ENCODE results near the gene ITGB7. TPM values are rescaled to one million over a fixed set of nuclear protein-coding genes. Genes with fewer than 3 reads are reported as not detected.
A peak's percentile ranks its signal among the peaks of the same experiment; 100 is the strongest.

The ITGB7 gene
- total and polyA plus RNA-seq, 2 donors (not counting 3 experiments of a cell fraction or from before 2014, with no cell fraction given) = 0.17 TPM; not detected in 1

DNA sequence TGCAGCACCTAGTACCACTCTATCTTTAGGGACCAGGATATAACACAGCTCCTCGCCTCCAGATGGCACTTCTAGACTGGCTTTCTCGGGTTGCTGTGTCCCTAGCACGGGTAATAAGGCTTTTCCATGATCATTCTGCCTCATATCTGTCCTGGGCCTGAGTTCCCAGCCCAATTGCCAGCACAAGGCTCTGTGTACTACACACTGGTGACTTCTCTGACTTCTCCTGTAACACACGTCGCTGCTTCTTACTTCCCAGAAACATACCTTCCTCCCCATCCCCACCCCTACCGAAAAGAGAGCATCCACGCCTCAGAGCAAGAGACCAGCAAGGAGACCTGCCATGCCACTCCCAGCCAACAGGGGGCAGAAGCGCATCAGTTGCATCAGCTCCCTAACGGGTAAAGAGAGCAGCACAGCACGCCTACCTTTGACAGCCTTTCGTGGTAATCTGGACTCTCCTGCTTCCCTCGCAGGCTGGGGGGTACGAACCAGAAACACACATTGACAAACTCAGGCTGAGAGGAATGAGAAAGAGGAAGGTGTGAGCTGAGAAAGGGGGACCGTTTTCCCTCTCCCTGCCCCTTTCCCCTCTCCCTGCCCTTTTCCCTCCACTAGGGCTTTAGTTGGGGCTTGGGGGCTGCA lies 47.7 kb downstream of the ITGB7 start:
- DNase-seq (ENCODE audit: low read depth, low spot score) = peak; percentile 66
- POLR2A ChIA-PET = no interaction called here
- no peak overlapping the region for H3K4me3 ChIP-seq (replicated peaks in 1 of 3; ENCODE audit: insufficient read depth in 1 of 3, low read depth in 1 of 3, low read length in 3 of 3)

More for the DNA sequence above, 47.7 kb downstream of the ITGB7 start:
- CTCF ChIA-PET = interaction anchor here (0.6 to 7.5 kb wide), 33 partner anchors 9 to 262 kb away, joined by 3 to 249 read pairs (median 5); partner anchors contain the start of genes AAAS, CSAD, ESPL1 and PFDN5
- intact Hi-C loops (cut with micrococcal nuclease) (loop anchor here (1.0 to 2.0 kb wide), 4 partner anchors 21 to 93 kb away; partner anchors contain the start of genes CSAD and ZNF740), dilution Hi-C loops (cut with MboI; ENCODE audit: extremely low pct_ligation_motif_present, low sequenced_read_pairs) (no loop called here)
- H3K79me2 ChIP-seq (ENCODE audit: control insufficient read depth, insufficient read depth, low read length) = no peaks in the 10 kb centered on the region
- H2AFZ ChIP-seq (ENCODE audit: low read depth, low read length) = peak overlapping the region; percentile 42
- H3K4me1 ChIP-seq (ENCODE audit: control insufficient read depth, extremely low read depth, insufficient read depth, low read length) = no peaks in the 10 kb centered on the region
- H3K36me3 ChIP-seq (ENCODE audit: control insufficient read depth in 2 of 2, extremely low read depth in 1 of 2, insufficient read depth in 2 of 2, low read length in 2 of 2) = no peaks in the 10 kb centered on the region
- H3K27me3 ChIP-seq (ENCODE audit: control insufficient read depth in 2 of 2, insufficient read depth in 2 of 2, low read length in 2 of 2) = no peaks in the 10 kb centered on the region
- FAIRE-seq = peak; percentile 81
- TF ChIP-seq, protein P1, sequence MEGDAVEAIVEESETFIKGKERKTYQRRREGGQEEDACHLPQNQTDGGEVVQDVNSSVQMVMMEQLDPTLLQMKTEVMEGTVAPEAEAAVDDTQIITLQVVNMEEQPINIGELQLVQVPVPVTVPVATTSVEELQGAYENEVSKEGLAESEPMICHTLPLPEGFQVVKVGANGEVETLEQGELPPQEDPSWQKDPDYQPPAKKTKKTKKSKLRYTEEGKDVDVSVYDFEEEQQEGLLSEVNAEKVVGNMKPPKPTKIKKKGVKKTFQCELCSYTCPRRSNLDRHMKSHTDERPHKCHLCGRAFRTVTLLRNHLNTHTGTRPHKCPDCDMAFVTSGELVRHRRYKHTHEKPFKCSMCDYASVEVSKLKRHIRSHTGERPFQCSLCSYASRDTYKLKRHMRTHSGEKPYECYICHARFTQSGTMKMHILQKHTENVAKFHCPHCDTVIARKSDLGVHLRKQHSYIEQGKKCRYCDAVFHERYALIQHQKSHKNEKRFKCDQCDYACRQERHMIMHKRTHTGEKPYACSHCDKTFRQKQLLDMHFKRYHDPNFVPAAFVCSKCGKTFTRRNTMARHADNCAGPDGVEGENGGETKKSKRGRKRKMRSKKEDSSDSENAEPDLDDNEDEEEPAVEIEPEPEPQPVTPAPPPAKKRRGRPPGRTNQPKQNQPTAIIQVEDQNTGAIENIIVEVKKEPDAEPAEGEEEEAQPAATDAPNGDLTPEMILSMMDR (IDR thresholded peaks at IDR 0.05; ENCODE audit: extremely low read depth in 1 of 2, insufficient read depth in 1 of 2, low read depth in 1 of 2, low read length in 2 of 2) = peak; percentile 98 to 99
- TF ChIP-seq POLR2AphosphoS5 (IDR thresholded peaks at IDR 0.05; ENCODE audit: insufficient read depth, low read depth, low read length) = no peak
- TF ChIP-seq, protein P2, sequence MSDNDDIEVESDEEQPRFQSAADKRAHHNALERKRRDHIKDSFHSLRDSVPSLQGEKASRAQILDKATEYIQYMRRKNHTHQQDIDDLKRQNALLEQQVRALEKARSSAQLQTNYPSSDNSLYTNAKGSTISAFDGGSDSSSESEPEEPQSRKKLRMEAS (IDR thresholded peaks at IDR 0.05; ENCODE audit: insufficient read depth, insufficient read length) = no peak
- TF ChIP-seq GATA2 (IDR thresholded peaks at IDR 0.05; ENCODE audit: insufficient read depth, insufficient read length, low read depth, low read length) = no peak
- no peaks in the 10 kb centered on the region for H3K9me1 ChIP-seq (replicated peaks; ENCODE audit: control insufficient read depth, extremely low read depth, insufficient read depth, low read length)
- no peak overlapping the region for H3K9ac ChIP-seq (replicated peaks; ENCODE audit: extremely low read depth, insufficient read depth, low read length)
- no peaks in the 10 kb centered on the region for H3K9me3 ChIP-seq (replicated peaks; ENCODE audit: control insufficient read depth, insufficient read depth, low read length)
- H3K27ac ChIP-seq (ENCODE audit: insufficient read depth, low read depth, low read length) = no peak overlapping the region
- H3K4me2 ChIP-seq (ENCODE audit: insufficient read depth, low read length) = no peak overlapping the region
- H4K20me1 ChIP-seq (replicated peaks; ENCODE audit: control insufficient read depth, extremely low read depth, insufficient read depth, low read length) = no peaks in the 10 kb centered on the region
- BruUV-seq (replicated peaks) = no TSS peak

Data from endothelial cell of umbilical vein (primary cell).